Measurements from ENCODE around the gene HAPLN2. TPM values are rescaled to one million over a fixed set of nuclear protein-coding genes. Genes with fewer than 3 reads are reported as not detected.

The HAPLN2 gene
- polyA plus RNA-seq, 1 donor (not counting 4 experiments of a cell fraction or from before 2014, with no cell fraction given): not detected

GRCh38 chr1:156664046-156664766, 45.0 kb downstream of the HAPLN2 start:
- H3K4me3 ChIP-seq (ENCODE audit: control insufficient read depth in 2 of 3, extremely low read depth in 1 of 3, insufficient read depth in 2 of 3, low read depth in 1 of 3, low read length in 3 of 3): no peak overlapping the region
- H4K20me1 ChIP-seq (ENCODE audit: control insufficient read depth, extremely low read depth, insufficient read depth, low read length): no peaks in the 10 kb centered on the region
- dilution Hi-C loops (cut with MboI; ENCODE audit: extremely low pct_ligation_motif_present, low sequenced_read_pairs): no loop called here
- no peaks in the 10 kb centered on the region for H3K36me3 ChIP-seq (ENCODE audit: control insufficient read depth in 2 of 2, extremely low read depth in 1 of 2, insufficient read depth in 2 of 2, low read length in 2 of 2)
- no peak overlapping the region for H3K27ac ChIP-seq (ENCODE audit: control insufficient read depth, insufficient read depth, low read length)
- FAIRE-seq: no peak
- H3K4me1 ChIP-seq (ENCODE audit: control insufficient read depth, extremely low read depth, insufficient read depth, low read length): peaks cover 22% of the 10 kb centered on the region
- no peak for DNase-seq (ENCODE audit: low read depth, low spot score)
- H3K27me3 ChIP-seq (ENCODE audit: control insufficient read depth, extremely low read depth, insufficient read depth, low read length): no peaks in the 10 kb centered on the region
- H3K9me1 ChIP-seq (ENCODE audit: control insufficient read depth, extremely low read depth, insufficient read depth, low read length): no peaks in the 10 kb centered on the region
- no peaks in the 10 kb centered on the region for H3K79me2 ChIP-seq (ENCODE audit: control insufficient read depth, insufficient read depth, low read length)
- H3K9me3 ChIP-seq (ENCODE audit: control insufficient read depth, low read depth, low read length): no peaks in the 10 kb centered on the region
- H3K9ac ChIP-seq (ENCODE audit: control insufficient read depth, extremely low read depth, insufficient read depth, low read length): no peak overlapping the region
- no peak overlapping the region for H2AFZ ChIP-seq (ENCODE audit: control insufficient read depth, low read length)
- TF ChIP-seq CTCF (optimal IDR thresholded peaks at IDR 0.05 in 1 of 3, IDR thresholded peaks at IDR 0.05 in 1 of 3, conservative IDR thresholded peaks at IDR 0.05 in 1 of 3; ENCODE audit: extremely low read depth in 1 of 3, insufficient read depth in 2 of 3, low read length in 3 of 3): no peak
- TF ChIP-seq EZH2 (IDR thresholded peaks at IDR 0.05; ENCODE audit: low read length): no peak
- H3K4me2 ChIP-seq (ENCODE audit: control insufficient read depth, extremely low read depth, insufficient read depth, low read depth, low read length): no peak overlapping the region

GRCh38 chr1:156664767-156665411, 45.7 kb downstream of the HAPLN2 start:
- dilution Hi-C loops (cut with MboI; ENCODE audit: extremely low pct_ligation_motif_present, low sequenced_read_pairs): no loop called here
- Histone ChIP-seq H3K9ac (ENCODE audit: control insufficient read depth, extremely low read depth, insufficient read depth, low read length) (no peak overlapping the region), H2AFZ (ENCODE audit: control insufficient read depth, low read length) (no peak overlapping the region), H3K27ac (ENCODE audit: control insufficient read depth, insufficient read depth, low read length) (no peak overlapping the region), H3K9me1 (ENCODE audit: control insufficient read depth, extremely low read depth, insufficient read depth, low read length) (no peaks in the 10 kb centered on the region), H3K4me2 (ENCODE audit: control insufficient read depth, extremely low read depth, insufficient read depth, low read depth, low read length) (no peak overlapping the region), H3K4me1 (ENCODE audit: control insufficient read depth, extremely low read depth, insufficient read depth, low read length) (peaks cover 15% of the 10 kb centered on the region), H4K20me1 (ENCODE audit: control insufficient read depth, extremely low read depth, insufficient read depth, low read length) (no peaks in the 10 kb centered on the region), H3K79me2 (ENCODE audit: control insufficient read depth, insufficient read depth, low read length) (no peaks in the 10 kb centered on the region), H3K9me3 (ENCODE audit: control insufficient read depth, low read depth, low read length) (no peaks in the 10 kb centered on the region), H3K36me3 (ENCODE audit: control insufficient read depth in 2 of 2, extremely low read depth in 1 of 2, insufficient read depth in 2 of 2, low read length in 2 of 2) (no peaks in the 10 kb centered on the region), H3K27me3 (ENCODE audit: control insufficient read depth, extremely low read depth, insufficient read depth, low read length) (peaks cover 2% of the 10 kb centered on the region), H3K4me3 (ENCODE audit: control insufficient read depth in 2 of 3, extremely low read depth in 1 of 3, insufficient read depth in 2 of 3, low read depth in 1 of 3, low read length in 3 of 3) (no peak overlapping the region)
- no peak for FAIRE-seq
- TF ChIP-seq CTCF (optimal IDR thresholded peaks at IDR 0.05 in 1 of 3, IDR thresholded peaks at IDR 0.05 in 1 of 3, conservative IDR thresholded peaks at IDR 0.05 in 1 of 3; ENCODE audit: extremely low read depth in 1 of 3, insufficient read depth in 2 of 3, low read length in 3 of 3) (no peak), EZH2 (IDR thresholded peaks at IDR 0.05; ENCODE audit: low read length) (no peak)
- no peak for DNase-seq (ENCODE audit: low read depth, low spot score)

Measured in keratinocyte (primary cell).